GM21390 (cell line): ENCODE results near the gene KRT81.
"Not testable (repeated sequence)": the region's sequence is repeated elsewhere in the genome, so short reads cannot be mapped to it uniquely, and the experiment has no call there.

Experiments used
- ATAC-seq: cut with Tn5 transposase; IDR thresholded peaks from one replicate; pipeline ENCODE4 v1.9.1; 2021; ENCODE audit not compliant: unreplicated experiment

KRT81 gene

DNA sequence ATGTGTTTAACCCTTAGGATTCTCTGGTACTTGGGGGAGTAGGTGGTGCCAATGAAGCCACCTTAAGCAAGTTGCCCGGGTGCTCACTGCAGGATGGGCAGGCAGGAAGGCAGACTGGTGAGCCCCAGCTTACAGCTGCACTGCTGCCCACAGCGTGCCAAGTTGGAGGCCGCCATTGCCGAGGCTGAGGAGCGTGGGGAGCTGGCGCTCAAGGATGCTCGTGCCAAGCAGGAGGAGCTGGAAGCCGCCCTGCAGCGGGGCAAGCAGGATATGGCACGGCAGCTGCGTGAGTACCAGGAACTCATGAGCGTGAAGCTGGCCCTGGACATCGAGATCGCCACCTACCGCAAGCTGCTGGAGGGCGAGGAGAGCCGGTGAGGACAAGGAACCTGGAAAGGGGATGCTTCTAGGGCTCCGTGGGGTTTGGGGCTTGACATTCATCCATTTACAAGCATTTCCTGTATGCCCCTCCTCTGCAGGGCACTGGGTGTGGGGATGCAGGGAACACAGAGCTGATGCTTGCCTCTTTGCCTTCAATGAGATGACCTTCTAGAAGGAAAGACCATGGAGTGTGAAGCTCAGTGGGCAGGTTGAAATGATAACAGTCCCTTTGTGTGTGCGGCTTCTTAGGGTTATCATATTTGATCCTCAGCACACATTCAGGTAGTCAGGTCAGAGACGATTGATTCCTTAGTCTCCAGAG, 45.9 kb downstream of the KRT81 start:
- no peak for ATAC-seq

DNA sequence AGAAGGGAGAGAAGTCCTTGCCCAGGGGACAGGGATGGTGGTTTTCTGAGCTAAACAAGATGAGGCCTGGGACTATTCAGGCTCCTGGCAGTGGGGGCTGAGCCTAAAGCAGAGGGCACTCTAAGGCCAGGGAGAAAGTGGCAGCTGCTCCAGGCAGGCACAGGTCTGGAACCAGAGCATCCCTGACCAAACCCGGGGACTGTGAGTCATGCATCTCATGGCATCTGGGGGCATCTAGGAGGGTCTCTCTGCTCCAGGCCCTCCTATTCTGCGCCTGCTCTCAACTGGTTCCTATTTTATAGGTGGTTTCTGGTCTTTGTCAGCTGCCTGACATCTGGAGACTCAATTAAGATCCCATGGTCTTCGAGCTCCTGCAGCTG, 46.7 kb downstream of the KRT81 start:
- ATAC-seq = no peak

DNA sequence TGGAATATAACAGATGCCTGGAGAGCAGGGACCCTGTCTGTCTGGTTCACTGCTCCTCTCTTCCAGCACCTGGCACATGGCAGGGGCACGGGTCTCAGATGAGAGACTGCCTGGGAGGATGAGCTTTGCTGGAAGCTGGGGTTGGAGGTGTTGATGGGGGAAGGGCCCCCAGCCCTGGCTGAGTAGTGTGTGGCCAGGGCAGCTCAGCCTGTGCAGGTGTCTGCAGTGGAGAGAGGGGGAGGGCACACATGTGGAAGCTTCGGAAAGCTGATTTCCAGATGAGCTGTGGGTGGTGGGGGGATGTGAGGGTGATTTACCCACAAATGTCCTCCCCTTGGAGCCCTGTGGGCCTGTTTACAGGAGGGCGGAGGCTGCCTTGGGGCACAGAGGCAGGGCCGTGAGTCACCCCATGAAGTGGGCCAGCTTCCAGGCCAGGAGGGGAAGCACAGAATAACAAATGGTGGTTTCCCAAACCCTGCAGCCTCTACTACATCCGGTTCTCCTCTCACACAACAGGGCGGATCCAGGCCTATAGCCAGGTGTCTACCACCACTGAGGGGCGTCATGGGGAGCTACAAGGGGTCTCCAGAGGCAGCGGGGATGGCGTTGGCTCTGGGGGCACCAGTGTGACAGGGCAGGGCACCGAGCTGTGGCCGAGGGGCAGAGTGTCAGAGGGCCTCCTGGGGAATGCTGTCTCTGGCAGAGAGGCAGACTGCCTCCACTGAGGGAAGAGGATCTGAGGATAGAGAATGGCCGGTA, 47.3 kb downstream of the KRT81 start:
- peak; percentile 93 for ATAC-seq

DNA sequence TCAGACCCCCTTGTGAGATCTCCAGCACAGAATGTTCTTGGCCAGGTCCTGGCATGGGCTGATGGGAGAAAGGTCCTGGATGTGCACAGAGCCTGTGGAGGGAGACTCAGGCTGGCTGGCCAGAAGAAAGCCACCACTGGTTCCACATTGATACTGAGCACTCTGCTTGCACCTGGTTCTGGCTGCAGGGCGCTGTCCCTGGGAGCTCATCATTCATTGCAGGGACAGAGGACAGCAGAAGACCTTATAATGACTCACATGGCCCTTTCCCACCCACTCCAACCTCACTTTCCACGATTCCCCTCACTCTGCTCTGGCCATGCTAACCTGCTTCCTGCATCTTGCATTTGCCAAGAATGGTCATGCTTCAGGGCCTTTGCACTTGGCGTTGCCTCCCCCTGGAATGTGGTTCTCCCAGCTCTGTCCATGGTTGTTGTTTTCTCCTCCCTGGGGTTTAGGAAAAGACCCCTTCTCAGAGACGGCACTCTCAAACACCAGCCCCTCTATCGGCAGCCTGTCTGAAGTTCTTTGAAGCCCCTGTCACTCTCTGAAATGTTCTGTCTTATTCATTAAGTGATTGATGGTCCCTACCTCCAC, 48.0 kb downstream of the KRT81 start:
- ATAC-seq = no peak

DNA sequence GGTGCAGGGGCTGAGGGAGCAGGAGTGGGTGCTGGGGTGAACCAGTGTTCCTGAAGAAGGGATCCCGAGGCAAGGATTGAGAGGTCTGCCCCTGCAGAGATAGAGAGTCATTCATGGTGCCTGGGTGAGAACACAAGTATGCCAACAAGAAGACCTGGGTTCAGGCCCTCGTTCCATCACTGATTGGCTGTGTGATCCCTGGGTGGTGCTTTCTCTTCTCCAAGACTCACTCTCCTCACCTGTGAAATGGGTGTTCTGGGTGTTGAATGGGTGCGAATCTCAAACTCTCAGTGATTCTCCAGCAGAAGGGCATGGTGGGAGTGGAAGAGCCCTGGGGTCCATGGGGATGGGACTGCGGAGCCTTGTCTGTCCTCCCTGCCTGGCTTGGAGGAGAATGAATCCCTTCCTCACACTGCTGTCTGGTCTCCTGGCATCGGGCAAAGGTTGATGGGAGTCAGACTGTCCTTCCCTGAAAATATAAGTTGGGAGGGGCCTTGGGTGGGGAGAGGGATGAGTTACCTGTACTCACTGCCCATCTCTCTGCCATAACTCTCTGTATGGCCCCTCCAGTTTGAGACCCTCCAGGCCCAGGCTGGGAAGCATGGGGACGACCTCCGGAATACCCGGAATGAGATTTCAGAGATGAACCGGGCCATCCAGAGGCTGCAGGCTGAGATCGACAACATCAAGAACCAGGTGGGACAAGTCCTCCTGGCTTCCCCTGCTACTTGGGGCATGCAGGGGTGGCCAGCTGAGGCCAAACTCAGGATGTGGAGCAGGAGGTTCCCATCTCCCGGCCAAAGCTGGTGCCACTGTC, 48.7 kb downstream of the KRT81 start:
- ATAC-seq = no peak

DNA sequence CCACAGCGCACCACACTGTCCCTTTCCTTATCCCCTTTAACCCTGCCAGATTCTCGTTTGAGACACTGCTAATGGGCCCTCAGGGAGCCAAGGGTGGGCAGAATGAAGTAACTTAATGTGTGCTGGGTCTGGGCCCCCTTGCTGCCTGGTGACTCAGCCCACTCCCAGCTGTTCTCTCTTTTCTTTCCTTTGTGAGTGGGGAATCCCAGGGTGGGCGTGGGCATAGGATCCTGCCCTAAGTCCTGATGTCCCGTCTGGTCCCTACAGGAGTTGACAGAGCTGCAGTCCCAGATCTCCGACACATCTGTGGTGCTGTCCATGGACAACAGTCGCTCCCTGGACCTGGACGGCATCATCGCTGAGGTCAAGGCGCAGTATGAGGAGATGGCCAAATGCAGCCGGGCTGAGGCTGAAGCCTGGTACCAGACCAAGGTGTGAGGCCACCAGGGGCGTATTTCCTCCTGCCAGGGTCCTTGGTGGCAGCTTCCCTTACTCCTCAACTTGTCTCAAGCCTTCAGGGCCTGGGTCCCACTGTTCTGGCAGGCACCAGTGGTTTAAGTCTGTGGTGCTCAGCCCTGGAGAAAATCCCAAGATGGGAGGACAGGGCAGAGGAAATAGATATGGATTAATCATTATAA, 50.0 kb downstream of the KRT81 start:
- ATAC-seq = no peak

DNA sequence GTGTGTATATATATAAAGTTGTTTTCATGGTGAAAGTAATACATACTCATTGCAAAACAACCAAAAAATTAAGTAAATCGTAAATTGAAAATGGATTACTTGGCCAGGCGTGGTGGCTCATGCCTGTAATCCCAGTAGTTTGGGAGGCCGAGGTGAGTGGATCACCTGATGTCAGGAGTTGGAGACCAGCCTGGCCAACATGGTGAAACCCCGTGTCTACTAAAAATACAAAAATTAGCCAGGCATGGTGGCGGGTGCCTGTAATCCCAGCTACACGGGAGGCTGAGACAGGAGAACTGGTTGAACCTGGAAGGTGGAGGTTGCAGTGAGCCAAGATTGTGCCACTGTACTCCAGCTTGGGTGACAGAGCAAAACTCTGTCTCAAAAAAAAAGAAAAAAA, 51.1 kb downstream of the KRT81 start:
- ATAC-seq = not testable (repeated sequence)

DNA sequence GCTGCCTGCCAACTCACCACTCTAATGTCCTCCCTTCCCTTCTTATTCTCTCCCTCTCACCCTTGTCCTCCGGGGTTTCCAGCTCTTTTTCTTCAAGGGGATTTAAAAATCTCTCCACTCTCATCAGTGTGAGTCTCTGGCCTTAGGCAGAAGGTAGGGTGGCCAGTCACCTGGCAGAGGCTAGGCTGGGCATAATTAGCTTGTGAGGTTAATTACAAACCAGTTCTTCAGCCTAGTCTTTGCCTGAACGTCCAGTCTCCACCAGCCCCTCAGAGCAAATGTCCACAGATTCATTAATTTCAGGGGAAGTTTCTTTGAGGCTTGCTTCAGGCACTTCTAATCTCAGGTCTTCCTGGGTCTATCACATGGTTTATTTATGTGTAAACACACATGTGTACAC, 51.6 kb downstream of the KRT81 start:
- ATAC-seq = no peak

DNA sequence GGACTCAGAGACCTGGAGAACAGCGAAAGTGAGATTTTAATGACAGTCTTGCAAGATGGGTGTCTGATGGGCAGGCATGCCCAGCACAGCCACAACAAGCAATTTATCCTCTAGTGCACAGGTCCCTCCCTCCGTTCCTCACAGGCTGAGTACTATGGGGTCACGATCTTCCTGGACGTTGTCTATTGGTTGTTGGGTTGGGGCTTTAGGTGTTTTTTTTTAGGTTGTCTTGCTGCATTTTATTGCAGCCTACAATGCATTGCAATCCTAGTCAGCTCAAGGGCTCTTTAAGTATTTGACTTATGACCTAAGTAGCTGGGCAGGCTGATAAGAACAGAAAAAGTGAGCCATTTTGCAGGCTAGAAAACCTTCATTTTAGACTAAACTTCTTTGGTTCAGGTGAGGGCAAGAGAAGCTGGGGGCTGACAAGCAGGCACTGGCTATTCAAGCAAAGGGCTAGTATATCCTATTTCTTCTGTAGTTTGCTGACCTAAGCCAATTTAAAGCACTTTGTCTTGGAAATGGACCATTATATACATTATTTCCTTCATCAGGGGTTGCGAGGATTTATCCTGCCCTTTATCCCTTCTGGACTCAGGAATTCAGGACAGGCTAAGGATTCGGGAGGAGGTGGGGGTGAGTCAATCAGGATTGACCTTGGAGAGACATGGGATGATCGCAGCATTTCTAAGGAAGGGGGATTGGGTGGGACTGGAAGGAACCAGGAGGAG, 52.3 kb downstream of the KRT81 start:
- ATAC-seq = no peak

DNA sequence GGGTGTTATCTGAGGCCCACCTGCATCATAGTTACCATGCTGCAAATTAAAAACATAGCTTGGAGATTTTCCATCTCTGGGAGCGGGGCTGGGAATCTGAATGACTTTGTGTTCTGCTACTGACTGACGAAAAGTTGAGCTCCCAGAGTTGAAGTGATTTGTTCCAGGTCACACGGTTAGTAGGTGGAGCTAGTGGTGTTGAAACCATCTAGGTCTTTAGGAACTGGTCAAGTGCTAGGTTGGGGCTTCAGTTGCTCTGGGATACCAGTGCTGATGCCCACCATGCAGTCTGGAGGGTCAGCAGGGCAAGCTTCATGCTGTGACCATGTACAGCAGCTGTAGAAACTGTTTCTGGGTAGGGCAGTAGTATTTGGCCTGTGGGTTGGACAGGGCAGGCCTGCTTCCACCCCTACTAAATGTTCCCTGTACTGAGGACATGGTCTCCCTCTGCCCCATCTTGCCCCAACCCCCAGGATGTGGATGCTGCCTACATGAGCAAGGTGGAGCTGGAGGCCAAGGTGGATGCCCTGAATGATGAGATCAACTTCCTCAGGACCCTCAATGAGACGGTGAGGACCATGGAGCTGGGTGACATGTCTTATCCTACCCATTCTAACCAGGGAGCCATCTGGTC, 53.0 kb downstream of the KRT81 start:
- ATAC-seq = no peak

DNA sequence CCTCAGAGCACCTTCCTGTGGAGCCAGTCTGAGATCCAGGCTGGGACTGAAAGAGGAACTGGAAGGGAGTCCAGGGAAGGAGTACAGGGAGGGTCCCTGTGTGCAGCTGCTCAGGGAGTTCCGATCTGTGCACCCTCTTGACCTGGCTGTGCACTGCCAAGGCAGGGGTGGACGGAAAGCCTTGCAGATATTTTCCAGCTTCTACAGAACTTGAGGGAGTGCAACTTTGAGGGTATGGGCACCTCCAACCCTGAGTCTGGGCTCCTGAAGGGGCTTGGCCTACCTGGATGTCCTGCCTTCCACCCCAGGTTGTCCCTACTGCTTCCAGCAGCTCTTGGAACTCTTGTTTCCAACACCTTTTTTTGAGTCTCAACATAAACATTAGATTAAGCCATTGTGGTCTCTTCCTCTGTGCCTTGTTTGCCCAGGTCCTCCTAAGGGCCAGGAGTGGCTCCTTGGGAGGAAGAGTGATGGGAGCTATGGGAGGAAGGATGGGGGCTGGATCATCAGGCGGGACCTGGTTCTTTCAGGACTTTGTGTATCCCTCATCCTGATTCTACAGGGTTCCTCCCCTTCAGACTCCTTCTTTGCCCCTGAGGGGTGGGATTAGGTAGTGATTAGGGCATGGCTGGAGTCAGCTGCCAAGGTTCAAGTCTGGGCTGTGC, 54.8 kb downstream of the KRT81 start:
- ATAC-seq = no peak
